ENCODE measurements around the gene FAM131B.

DNA sequence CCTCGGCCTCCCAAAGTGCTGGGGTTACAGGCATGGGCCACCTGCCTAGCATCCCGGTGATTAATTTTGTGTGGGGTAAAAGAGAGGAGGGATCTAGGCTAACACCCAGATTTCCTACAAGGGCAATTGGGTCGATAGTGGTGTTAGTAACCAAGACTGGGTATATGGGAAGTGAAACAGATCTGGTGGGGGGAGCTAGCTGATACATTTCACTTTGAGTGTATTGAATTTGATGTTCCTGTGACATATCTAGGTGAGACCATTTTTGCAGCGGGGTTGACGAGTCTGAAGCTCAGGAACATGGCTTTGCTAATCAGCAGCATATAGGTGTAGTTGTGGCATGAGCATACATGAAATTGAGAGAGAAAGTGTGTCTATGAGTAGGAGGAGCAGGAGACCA is 34.6 kb downstream of the FAM131B start:
- TF ChIP-seq, protein P1, sequence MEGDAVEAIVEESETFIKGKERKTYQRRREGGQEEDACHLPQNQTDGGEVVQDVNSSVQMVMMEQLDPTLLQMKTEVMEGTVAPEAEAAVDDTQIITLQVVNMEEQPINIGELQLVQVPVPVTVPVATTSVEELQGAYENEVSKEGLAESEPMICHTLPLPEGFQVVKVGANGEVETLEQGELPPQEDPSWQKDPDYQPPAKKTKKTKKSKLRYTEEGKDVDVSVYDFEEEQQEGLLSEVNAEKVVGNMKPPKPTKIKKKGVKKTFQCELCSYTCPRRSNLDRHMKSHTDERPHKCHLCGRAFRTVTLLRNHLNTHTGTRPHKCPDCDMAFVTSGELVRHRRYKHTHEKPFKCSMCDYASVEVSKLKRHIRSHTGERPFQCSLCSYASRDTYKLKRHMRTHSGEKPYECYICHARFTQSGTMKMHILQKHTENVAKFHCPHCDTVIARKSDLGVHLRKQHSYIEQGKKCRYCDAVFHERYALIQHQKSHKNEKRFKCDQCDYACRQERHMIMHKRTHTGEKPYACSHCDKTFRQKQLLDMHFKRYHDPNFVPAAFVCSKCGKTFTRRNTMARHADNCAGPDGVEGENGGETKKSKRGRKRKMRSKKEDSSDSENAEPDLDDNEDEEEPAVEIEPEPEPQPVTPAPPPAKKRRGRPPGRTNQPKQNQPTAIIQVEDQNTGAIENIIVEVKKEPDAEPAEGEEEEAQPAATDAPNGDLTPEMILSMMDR (optimal IDR thresholded peaks at IDR 0.05 in 1 of 3, IDR thresholded peaks at IDR 0.05 in 1 of 3, conservative IDR thresholded peaks at IDR 0.05 in 1 of 3; ENCODE audit: extremely low read depth in 1 of 3, insufficient read depth in 2 of 3, low read length in 3 of 3), result no peak
- TF ChIP-seq EZH2 (IDR thresholded peaks at IDR 0.05; ENCODE audit: low read length), result no peak
